Measurements from ENCODE around the gene ALDOC. TPM values are rescaled to one million over a fixed set of nuclear protein-coding genes. Genes with fewer than 3 reads are reported as not detected.

ALDOC gene
- polyA plus RNA-seq, 1 of the 3 experiments (the other 2 are of a cell fraction): 10.3 TPM

DNA sequence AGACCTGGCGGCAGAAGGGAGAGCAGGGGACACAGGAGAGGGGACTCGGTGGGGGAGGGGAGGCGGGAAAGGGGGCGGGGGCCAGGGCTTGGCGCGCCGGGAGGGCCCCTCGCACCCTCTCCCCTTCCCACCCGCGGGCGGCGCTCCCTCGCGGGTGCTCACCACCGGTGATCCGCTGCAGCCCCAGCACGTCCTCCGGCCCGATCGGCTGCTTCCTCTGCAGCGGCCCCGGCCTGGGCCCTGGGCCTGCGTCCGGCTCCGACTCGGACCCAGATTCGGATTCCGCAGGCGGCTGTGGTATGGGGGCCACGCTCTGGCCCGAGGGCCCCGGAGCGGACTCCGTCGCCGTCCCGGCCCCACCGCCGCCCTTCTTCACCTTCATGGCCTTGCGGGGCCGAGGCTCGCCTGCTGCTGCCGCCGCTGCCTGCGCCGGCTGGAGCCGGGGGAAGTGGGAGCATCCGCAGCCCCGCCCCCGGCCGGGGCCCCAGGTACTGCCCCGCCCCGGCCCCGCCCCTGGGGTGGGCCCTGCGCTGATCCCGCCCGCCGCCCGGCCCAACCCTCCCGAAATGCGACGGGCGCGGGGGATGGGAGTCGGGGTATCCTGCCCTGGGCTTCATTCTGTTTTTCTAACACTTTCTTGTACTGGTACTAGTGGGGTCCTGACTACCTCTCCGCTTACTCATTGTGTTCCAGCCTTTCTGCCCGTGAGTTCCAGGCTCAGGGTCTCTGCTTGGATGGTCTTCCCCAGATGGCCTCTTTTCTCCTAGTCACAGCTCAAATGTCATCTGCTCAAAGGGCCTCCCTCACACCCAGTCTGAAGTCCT is 24.3 kb downstream of the ALDOC start, which contains the start of gene UNC119:
TSS of gene UNC119 (minus strand) at position 449 of the 824 bp plus-strand sequence. CDS start at position 382, 67 bp downstream.
- Histone ChIP-seq H3K36me3 (replicated peaks in 1 of 2; ENCODE audit: control insufficient read depth in 1 of 2, insufficient read depth in 2 of 2, low read length in 1 of 2) (peaks cover 13 to 29% of the 10 kb centered on the region in 2 experiments), H3K27me3 (ENCODE audit: insufficient read depth) (no peaks in the 10 kb centered on the region), H3K9me3 (no peaks in the 10 kb centered on the region), H3K9me2 (no peaks in the 10 kb centered on the region), H4K20me1 (ENCODE audit: insufficient read depth) (peaks cover 15% of the 10 kb centered on the region), H3K4me3 (ENCODE audit: low read depth in 2 of 2, low read length in 1 of 2) (peak within 1 kb of the TSS; percentile 70 to 90), H3K27ac (ENCODE audit: low read depth in 2 of 2, low read length in 1 of 2) (peak within 1 kb of the TSS; percentile 39 to 81), H3K4me2 (peak within 1 kb of the TSS; percentile 89), H3K9ac (peak within 1 kb of the TSS; percentile 87), H3K79me2 (ENCODE audit: insufficient read depth) (peaks cover 16% of the 10 kb centered on the region), H3F3A (replicated peaks; ENCODE audit: insufficient read depth) (peaks cover 5% of the 10 kb centered on the region), H3K4me1 (ENCODE audit: control insufficient read depth in 1 of 2, insufficient read depth in 2 of 2, low read depth in 1 of 2, low read length in 1 of 2) (peaks cover 3 to 33% of the 10 kb centered on the region in 2 experiments; a peak in 2 of 4 replicates), H2AFZ (ENCODE audit: low read depth) (peak within 1 kb of the TSS; percentile 87; the same call in 1 of the 2 replicates)
- no peak for TF ChIP-seq FOXM1 (IDR thresholded peaks at IDR 0.05; ENCODE audit: low read depth)
- TF ChIP-seq PBX3 (IDR thresholded peaks at IDR 0.05): no peak
- TF ChIP-seq REST (IDR thresholded peaks at IDR 0.05; ENCODE audit: low read depth, low read length): no peak
- TF ChIP-seq FOXJ3 (CRISPR knock-in tag; IDR thresholded peaks at IDR 0.05): no peak
- TF ChIP-seq GATA2 (CRISPR knock-in tag; IDR thresholded peaks at IDR 0.05): no peak
- TF ChIP-seq MEF2A (IDR thresholded peaks at IDR 0.05; ENCODE audit: borderline replicate concordance, low read depth): no peak
- TF ChIP-seq RXRA (IDR thresholded peaks at IDR 0.05; ENCODE audit: borderline replicate concordance, low read depth): no peak
- peak; percentile 77 for TF ChIP-seq POLR2AphosphoS5 (IDR thresholded peaks at IDR 0.05; ENCODE audit: low read depth, low read length)
- TF ChIP-seq, protein P1, sequence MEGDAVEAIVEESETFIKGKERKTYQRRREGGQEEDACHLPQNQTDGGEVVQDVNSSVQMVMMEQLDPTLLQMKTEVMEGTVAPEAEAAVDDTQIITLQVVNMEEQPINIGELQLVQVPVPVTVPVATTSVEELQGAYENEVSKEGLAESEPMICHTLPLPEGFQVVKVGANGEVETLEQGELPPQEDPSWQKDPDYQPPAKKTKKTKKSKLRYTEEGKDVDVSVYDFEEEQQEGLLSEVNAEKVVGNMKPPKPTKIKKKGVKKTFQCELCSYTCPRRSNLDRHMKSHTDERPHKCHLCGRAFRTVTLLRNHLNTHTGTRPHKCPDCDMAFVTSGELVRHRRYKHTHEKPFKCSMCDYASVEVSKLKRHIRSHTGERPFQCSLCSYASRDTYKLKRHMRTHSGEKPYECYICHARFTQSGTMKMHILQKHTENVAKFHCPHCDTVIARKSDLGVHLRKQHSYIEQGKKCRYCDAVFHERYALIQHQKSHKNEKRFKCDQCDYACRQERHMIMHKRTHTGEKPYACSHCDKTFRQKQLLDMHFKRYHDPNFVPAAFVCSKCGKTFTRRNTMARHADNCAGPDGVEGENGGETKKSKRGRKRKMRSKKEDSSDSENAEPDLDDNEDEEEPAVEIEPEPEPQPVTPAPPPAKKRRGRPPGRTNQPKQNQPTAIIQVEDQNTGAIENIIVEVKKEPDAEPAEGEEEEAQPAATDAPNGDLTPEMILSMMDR (IDR thresholded peaks at IDR 0.05): no peak
- no peak for TF ChIP-seq CHD2 (IDR thresholded peaks at IDR 0.05; ENCODE audit: low read length, partially characterized antibody)
- TF ChIP-seq TAF1 (IDR thresholded peaks at IDR 0.05; ENCODE audit: borderline replicate concordance, low read depth, low read length): peak; percentile 75
- TF ChIP-seq FOSL2 (IDR thresholded peaks at IDR 0.05; ENCODE audit: borderline replicate concordance, low read depth): no peak
- TF ChIP-seq NRF1 (IDR thresholded peaks at IDR 0.05; ENCODE audit: low read depth, low read length): peak; percentile 46; the same call in 1 of the 2 replicates
- no peak for TF ChIP-seq SMC3 (IDR thresholded peaks at IDR 0.05; ENCODE audit: low read depth, low read length)
- TF ChIP-seq TCF12 (IDR thresholded peaks at IDR 0.05): no peak
- TF ChIP-seq EP300 (IDR thresholded peaks at IDR 0.05; ENCODE audit: borderline replicate concordance in 1 of 2, low read depth in 1 of 2, low read length in 1 of 2): no peak
- TF ChIP-seq NFIC (IDR thresholded peaks at IDR 0.05; ENCODE audit: borderline replicate concordance): no peak
- TF ChIP-seq SIN3A (IDR thresholded peaks at IDR 0.05; ENCODE audit: borderline replicate concordance, low read depth, low read length): peak; percentile 59; the same call in 1 of the 2 replicates
- ChIA-PET POLR2A (interaction anchor here (0.5 to 1.3 kb wide), 2 partner anchors 167 to 280 kb away, joined by 3 to 4 read pairs; partner anchors contain the start of gene RPL23A), CTCF (interaction anchor here (0.8 to 7.0 kb wide), 5 partner anchors 12 to 72 kb away, joined by 4 to 87 read pairs (median 5); partner anchors contain the start of gene RSKR)
- WGBS (ENCODE audit: low lambda C conversion rate): 4% methylated on average over 16 of the region's 67 CpGs
- peak; percentile 99 for DNase-seq

Measured in SK-N-SH (cell line).